ENCODE results near the gene TRIAP1. TPM values are rescaled to one million over a fixed set of nuclear protein-coding genes. Genes with fewer than 3 reads are reported as not detected.
A peak's percentile ranks its signal among the peaks of the same experiment; 100 is the strongest.

TRIAP1 gene
- 86.2 TPM for polyA plus RNA-seq (2013, experiment 1 of 2)
- polyA plus RNA-seq (2013, experiment 2 of 2): 85.3 TPM

DNA sequence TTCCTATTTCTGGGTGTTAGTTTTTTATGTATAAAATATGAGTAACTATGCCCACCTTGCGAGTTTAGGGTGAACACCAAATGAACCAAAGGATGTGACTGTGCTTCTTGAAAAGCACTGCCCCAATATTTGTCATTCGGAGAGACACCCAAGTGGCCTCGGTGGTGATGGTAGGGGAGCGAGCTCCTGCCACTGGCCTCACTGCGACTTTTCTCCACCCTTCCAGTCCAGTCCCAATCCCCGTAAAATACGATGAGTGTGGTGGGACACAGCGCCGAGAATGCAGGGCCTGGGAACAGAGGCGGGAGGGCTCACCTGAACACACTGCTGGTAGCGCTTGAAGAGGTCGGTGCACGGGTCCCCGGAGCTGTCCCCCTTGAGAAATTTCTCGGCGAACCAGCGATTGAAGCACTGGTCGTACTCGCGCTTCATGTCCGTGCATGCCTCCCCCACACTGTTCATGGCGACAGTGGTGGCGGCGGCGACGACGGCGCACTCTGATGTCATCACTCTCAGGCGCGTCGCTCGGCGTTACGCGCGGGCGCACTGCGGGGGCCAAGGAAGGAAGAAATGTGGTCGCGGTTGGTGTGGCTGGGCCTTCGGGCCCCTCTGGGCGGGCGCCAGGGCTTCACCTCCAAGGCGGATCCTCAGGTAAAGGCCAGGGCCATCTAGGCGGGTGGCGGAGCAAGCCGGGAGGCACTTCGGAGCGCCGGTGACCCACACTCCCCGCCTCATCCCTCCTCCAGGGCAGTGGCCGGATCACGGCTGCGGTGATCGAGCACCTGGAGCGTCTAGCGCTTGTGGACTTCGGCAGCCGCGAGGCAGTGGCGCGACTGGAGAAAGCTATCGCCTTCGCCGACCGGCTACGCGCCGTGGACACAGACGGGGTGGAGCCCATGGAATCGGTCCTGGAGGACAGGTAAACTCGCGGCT is at the start of gene TRIAP1, which contains the start of gene GATC:
Gene TRIAP1 (minus strand): TSS at position 474 of the 933 bp plus-strand sequence. CDS start 12 bp downstream, at position 462.
Gene GATC (plus strand): TSS at position 534 of the 933 bp plus-strand sequence. CDS start 37 bp downstream, at position 571.
- Histone ChIP-seq H2BK5ac (ENCODE audit: low read length) (peak within 1 kb of the TSS; percentile 61), H2BK120ac (ENCODE audit: low read depth, low read length) (no peak within 1 kb of the TSS), H3K4ac (ENCODE audit: low read depth, low read length) (peak within 1 kb of the TSS; percentile 43), H3K4me3 (ENCODE audit: low read length) (peak within 1 kb of the TSS; percentile 91), H3K36me3 (ENCODE audit: control insufficient read depth, insufficient read depth, low read length) (no peaks in the 10 kb centered on the region), H3K56ac (ENCODE audit: low read length) (peak within 1 kb of the TSS; percentile 99), H3K4me2 (ENCODE audit: low read length) (peak within 1 kb of the TSS; percentile 97), H3K79me1 (ENCODE audit: low read length) (peaks cover 6% of the 10 kb centered on the region), H3K27me3 (ENCODE audit: insufficient read depth, low read length, poor library complexity) (no peaks in the 10 kb centered on the region), H3K9ac (ENCODE audit: low read length) (peak within 1 kb of the TSS; percentile 93), H3K18ac (ENCODE audit: low read length) (no peak within 1 kb of the TSS), H3K23ac (ENCODE audit: low read length) (peak within 1 kb of the TSS; percentile 80), H3K27ac (ENCODE audit: low read depth, low read length) (peak within 1 kb of the TSS; percentile 52), H3K4me1 (ENCODE audit: control insufficient read depth, low read depth, low read length) (no peaks in the 10 kb centered on the region), H4K5ac (ENCODE audit: low read length) (peak within 1 kb of the TSS; percentile 53), H4K8ac (ENCODE audit: low read depth, low read length) (no peak within 1 kb of the TSS), H2AK5ac (ENCODE audit: low read length) (no peak within 1 kb of the TSS), H2BK15ac (replicated peaks; ENCODE audit: low read depth) (no peak within 1 kb of the TSS), H3K79me2 (ENCODE audit: control insufficient read depth, insufficient read depth, low read length) (peaks cover 40% of the 10 kb centered on the region)
- no CpG with 5 or more reads among the region's 73 CpGs for WGBS (ENCODE audit: extremely low coverage, insufficient coverage, low lambda C conversion rate)
- DNase-seq: peak; percentile 91

DNA sequence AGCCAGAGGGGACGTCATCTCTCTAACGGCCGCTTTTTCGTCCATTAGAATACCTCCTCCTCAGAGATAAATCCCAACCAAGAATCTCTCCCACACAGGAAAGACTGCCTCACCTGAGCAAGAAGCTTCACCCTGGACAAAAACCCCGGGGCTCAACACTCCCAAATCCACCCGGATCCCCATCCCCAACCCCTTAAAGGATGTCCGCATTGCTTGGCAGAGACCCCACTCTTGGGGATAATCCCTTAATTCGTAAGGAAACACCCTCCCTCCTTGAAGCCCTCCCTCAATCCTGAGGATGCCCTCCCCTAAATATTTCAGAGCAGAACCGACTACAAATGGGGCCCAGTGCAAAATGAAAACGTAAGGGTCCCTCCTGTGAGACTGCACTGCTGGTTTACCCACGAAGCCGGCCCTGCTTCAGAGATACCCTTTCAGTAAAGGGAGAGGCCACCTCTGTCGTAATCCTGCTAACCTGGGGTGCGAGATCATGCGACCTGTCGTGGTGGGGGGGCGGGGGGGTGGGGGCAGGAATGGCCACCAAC is 49.1 kb upstream of the TRIAP1 start:
- no peaks in the 10 kb centered on the region for H3K27me3 ChIP-seq (ENCODE audit: insufficient read depth, low read length, poor library complexity)
- peaks cover 20% of the 10 kb centered on the region for H3K79me2 ChIP-seq (ENCODE audit: control insufficient read depth, insufficient read depth, low read length)
- H3K23ac ChIP-seq (ENCODE audit: low read length): peak overlapping the region; percentile 24
- peaks cover 4% of the 10 kb centered on the region for H3K36me3 ChIP-seq (ENCODE audit: control insufficient read depth, insufficient read depth, low read length)
- peaks cover 2% of the 10 kb centered on the region for H3K4me1 ChIP-seq (ENCODE audit: control insufficient read depth, low read depth, low read length)
- peak; percentile 25 for DNase-seq
- H3K18ac ChIP-seq (ENCODE audit: low read length): peak overlapping the region; percentile 68
- H2BK15ac ChIP-seq (replicated peaks; ENCODE audit: low read depth): no peak overlapping the region
- peak overlapping the region; percentile 78 for H3K4me2 ChIP-seq (ENCODE audit: low read length)
- no peak overlapping the region for H2AK5ac ChIP-seq (ENCODE audit: low read length)
- peak overlapping the region; percentile 86 for H3K56ac ChIP-seq (ENCODE audit: low read length)
- whole genome bisulfite sequencing (ENCODE audit: extremely low coverage, insufficient coverage, low lambda C conversion rate): no CpG with 5 or more reads among the region's 17 CpGs
- peak overlapping the region; percentile 78 for H3K4ac ChIP-seq (ENCODE audit: low read depth, low read length)
- peak overlapping the region; percentile 81 for H3K9ac ChIP-seq (ENCODE audit: low read length)
- no peak overlapping the region for H4K8ac ChIP-seq (ENCODE audit: low read depth, low read length)
- no peak overlapping the region for H2BK5ac ChIP-seq (ENCODE audit: low read length)
- H2BK120ac ChIP-seq (ENCODE audit: low read depth, low read length): no peak overlapping the region
- no peak overlapping the region for H4K5ac ChIP-seq (ENCODE audit: low read length)
- peak overlapping the region; percentile 61 for H3K4me3 ChIP-seq (ENCODE audit: low read length)
- peaks cover 6% of the 10 kb centered on the region for H3K79me1 ChIP-seq (ENCODE audit: low read length)
- peak overlapping the region; percentile 60 for H3K27ac ChIP-seq (ENCODE audit: low read depth, low read length)

DNA sequence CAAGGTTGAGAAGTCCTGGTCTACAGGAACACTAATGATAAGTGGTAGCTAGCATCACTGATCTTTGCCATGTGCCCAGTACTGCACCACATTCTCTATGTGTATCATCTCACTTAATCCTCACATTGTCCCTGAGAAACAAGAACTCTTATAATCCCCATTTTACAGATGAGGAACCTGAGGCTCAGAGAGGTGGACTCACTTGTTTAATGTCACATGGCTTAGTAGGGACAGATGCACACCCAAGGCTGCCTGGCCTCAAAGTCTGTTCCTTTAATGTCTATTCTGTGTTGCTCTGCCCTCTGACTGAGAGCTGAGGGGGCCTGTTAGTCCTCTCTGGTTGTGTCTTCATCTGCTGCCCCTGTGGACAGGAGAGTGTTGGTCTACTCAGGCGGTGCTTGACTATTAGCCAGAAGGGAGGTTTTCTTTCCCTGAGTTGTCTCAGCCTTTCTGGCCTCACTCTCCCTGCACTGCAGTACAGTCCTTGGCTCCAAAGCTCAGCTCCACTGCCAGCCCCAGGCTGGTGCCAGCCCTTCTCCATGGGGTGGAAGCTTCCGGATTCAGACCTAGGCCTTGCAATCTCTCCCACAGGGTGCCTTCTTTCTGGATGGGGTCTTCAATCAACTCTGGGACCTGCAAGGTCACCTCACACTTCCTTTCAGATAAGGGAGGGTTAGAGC is 44.8 kb upstream of the TRIAP1 start:
- H3K23ac ChIP-seq (ENCODE audit: low read length): no peak overlapping the region
- no CpG with 5 or more reads among the region's 2 CpGs for WGBS (ENCODE audit: extremely low coverage, insufficient coverage, low lambda C conversion rate)
- no peaks in the 10 kb centered on the region for H3K36me3 ChIP-seq (ENCODE audit: control insufficient read depth, insufficient read depth, low read length)

DNA sequence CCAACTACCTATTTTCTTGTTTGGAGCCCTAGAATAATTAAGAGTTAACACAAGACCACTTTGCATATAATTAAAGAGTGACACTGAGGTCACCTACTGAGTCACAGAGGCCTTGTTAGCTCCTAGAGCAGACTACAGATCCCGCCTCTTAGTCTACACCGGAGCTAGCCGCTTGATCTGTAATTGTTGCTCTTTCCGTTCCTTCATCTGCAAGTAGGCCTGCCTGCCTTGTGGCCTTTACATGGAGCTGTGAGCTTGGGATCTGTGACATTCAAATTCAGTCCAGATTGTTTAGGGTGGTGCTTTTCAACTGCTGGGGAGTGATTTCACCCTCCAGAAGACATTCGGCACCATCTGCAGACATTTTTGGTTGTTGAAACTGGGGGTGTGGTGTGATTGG is 44.1 kb upstream of the TRIAP1 start:
- H2BK5ac ChIP-seq (ENCODE audit: low read length): no peak overlapping the region
- no peak overlapping the region for H3K18ac ChIP-seq (ENCODE audit: low read length)
- no CpG with 5 or more reads among the region's 5 CpGs for WGBS (ENCODE audit: extremely low coverage, insufficient coverage, low lambda C conversion rate)

More for the DNA sequence above, 44.8 kb upstream of the TRIAP1 start:
- Histone ChIP-seq H3K9ac (ENCODE audit: low read length) (no peak overlapping the region), H3K27ac (ENCODE audit: low read depth, low read length) (no peak overlapping the region), H3K4ac (ENCODE audit: low read depth, low read length) (no peak overlapping the region), H3K79me1 (ENCODE audit: low read length) (no peaks in the 10 kb centered on the region), H3K27me3 (ENCODE audit: insufficient read depth, low read length, poor library complexity) (no peaks in the 10 kb centered on the region), H4K8ac (ENCODE audit: low read depth, low read length) (no peak overlapping the region), H3K79me2 (ENCODE audit: control insufficient read depth, insufficient read depth, low read length) (no peaks in the 10 kb centered on the region), H3K4me2 (ENCODE audit: low read length) (no peak overlapping the region), H3K4me3 (ENCODE audit: low read length) (no peak overlapping the region), H3K4me1 (ENCODE audit: control insufficient read depth, low read depth, low read length) (no peaks in the 10 kb centered on the region), H3K18ac (ENCODE audit: low read length) (no peak overlapping the region), H2BK15ac (replicated peaks; ENCODE audit: low read depth) (no peak overlapping the region), H3K56ac (ENCODE audit: low read length) (no peak overlapping the region), H2BK120ac (ENCODE audit: low read depth, low read length) (no peak overlapping the region), H4K5ac (ENCODE audit: low read length) (no peak overlapping the region), H2AK5ac (ENCODE audit: low read length) (no peak overlapping the region), H2BK5ac (ENCODE audit: low read length) (no peak overlapping the region)
- DNase-seq: no peak

GRCh38 chr12:120489018-120489417 is 42.8 kb upstream of the TRIAP1 start:
- H4K5ac ChIP-seq (ENCODE audit: low read length): no peak overlapping the region
- no peaks in the 10 kb centered on the region for H3K27me3 ChIP-seq (ENCODE audit: insufficient read depth, low read length, poor library complexity)
- no peak overlapping the region for H3K4me2 ChIP-seq (ENCODE audit: low read length)
- H3K4me1 ChIP-seq (ENCODE audit: control insufficient read depth, low read depth, low read length): no peaks in the 10 kb centered on the region
- no peak overlapping the region for H4K8ac ChIP-seq (ENCODE audit: low read depth, low read length)
- H3K56ac ChIP-seq (ENCODE audit: low read length): no peak overlapping the region
- H2BK5ac ChIP-seq (ENCODE audit: low read length): no peak overlapping the region
- H3K4ac ChIP-seq (ENCODE audit: low read depth, low read length): no peak overlapping the region
- H3K27ac ChIP-seq (ENCODE audit: low read depth, low read length): no peak overlapping the region
- no peaks in the 10 kb centered on the region for H3K79me2 ChIP-seq (ENCODE audit: control insufficient read depth, insufficient read depth, low read length)
- H3K23ac ChIP-seq (ENCODE audit: low read length): no peak overlapping the region
- no peak for DNase-seq
- no peak overlapping the region for H3K9ac ChIP-seq (ENCODE audit: low read length)
- no peak overlapping the region for H2BK15ac ChIP-seq (replicated peaks; ENCODE audit: low read depth)
- H3K79me1 ChIP-seq (ENCODE audit: low read length): no peaks in the 10 kb centered on the region
- H3K36me3 ChIP-seq (ENCODE audit: control insufficient read depth, insufficient read depth, low read length): no peaks in the 10 kb centered on the region
- no peak overlapping the region for H2BK120ac ChIP-seq (ENCODE audit: low read depth, low read length)
- H2AK5ac ChIP-seq (ENCODE audit: low read length): no peak overlapping the region
- no peak overlapping the region for H3K4me3 ChIP-seq (ENCODE audit: low read length)
- H3K18ac ChIP-seq (ENCODE audit: low read length): no peak overlapping the region
- no CpG with 5 or more reads among the region's 4 CpGs for WGBS (ENCODE audit: extremely low coverage, insufficient coverage, low lambda C conversion rate)

More for the DNA sequence above, 44.1 kb upstream of the TRIAP1 start:
- H3K4me2 ChIP-seq (ENCODE audit: low read length): no peak overlapping the region
- H4K5ac ChIP-seq (ENCODE audit: low read length): no peak overlapping the region
- H2BK120ac ChIP-seq (ENCODE audit: low read depth, low read length): no peak overlapping the region
- no peak overlapping the region for H3K27ac ChIP-seq (ENCODE audit: low read depth, low read length)
- no peaks in the 10 kb centered on the region for H3K27me3 ChIP-seq (ENCODE audit: insufficient read depth, low read length, poor library complexity)
- H4K8ac ChIP-seq (ENCODE audit: low read depth, low read length): no peak overlapping the region
- no peak overlapping the region for H3K4me3 ChIP-seq (ENCODE audit: low read length)
- H3K36me3 ChIP-seq (ENCODE audit: control insufficient read depth, insufficient read depth, low read length): no peaks in the 10 kb centered on the region
- no peak overlapping the region for H2AK5ac ChIP-seq (ENCODE audit: low read length)
- H3K56ac ChIP-seq (ENCODE audit: low read length): no peak overlapping the region
- no peak overlapping the region for H3K9ac ChIP-seq (ENCODE audit: low read length)
- H3K79me1 ChIP-seq (ENCODE audit: low read length): no peaks in the 10 kb centered on the region
- H3K23ac ChIP-seq (ENCODE audit: low read length): no peak overlapping the region
- peak; percentile 22 for DNase-seq
- no peaks in the 10 kb centered on the region for H3K4me1 ChIP-seq (ENCODE audit: control insufficient read depth, low read depth, low read length)
- no peak overlapping the region for H3K4ac ChIP-seq (ENCODE audit: low read depth, low read length)
- no peaks in the 10 kb centered on the region for H3K79me2 ChIP-seq (ENCODE audit: control insufficient read depth, insufficient read depth, low read length)
- H2BK15ac ChIP-seq (replicated peaks; ENCODE audit: low read depth): no peak overlapping the region

Data from mesendoderm (in vitro differentiated cells).